Activated T-helper 1 cell treated with anti-CD3 and anti-CD28 coated beads, Interleukin-12 subunit alpha, Interleukin-12 subunit beta, Interleukin-2, Interleukin-4 antibody, amounts not matched to agents 30 ng/mL and 10 ng/mL and 1 ng/mL, durations not matched to agents 14 hours and 24 hours and 36 hours (primary cell): Measurements from ENCODE around the gene SMAD3. TPM values are rescaled to one million over a fixed set of nuclear protein-coding genes. Genes with fewer than 3 reads are reported as not detected.
A peak's percentile ranks its signal among the peaks of the same experiment; 100 is the strongest.

Source experiments
- DNase-seq: peaks from one replicate; pipeline ENCODE4 v3.0.0; 2021; ENCODE audit warnings: low spot score
- H3K27ac Mint-ChIP-seq: one replicate; pipeline ENCODE4 v1.8.0; 2021; ENCODE audit warnings: mild to moderate bottlenecking, mixed read lengths
- H3K27me3 Mint-ChIP-seq: one replicate; pipeline ENCODE4 v1.8.0; 2022; ENCODE audit warnings: mild to moderate bottlenecking, moderate library complexity, mixed read lengths; ENCODE audit not compliant: insufficient read depth
- H3K36me3 Mint-ChIP-seq: one replicate; pipeline ENCODE4 v1.8.0; 2021; ENCODE audit warnings: low read depth, mixed read lengths
- H3K4me1 Mint-ChIP-seq: one replicate; pipeline ENCODE4 v1.8.0; 2021; ENCODE audit warnings: low read depth, mixed read lengths
- H3K4me3 Mint-ChIP-seq: one replicate; pipeline ENCODE4 v1.8.0; 2021; ENCODE audit warnings: mild to moderate bottlenecking, moderate library complexity, mixed read lengths
- H3K9me3 Mint-ChIP-seq: one replicate; pipeline ENCODE4 v1.8.0; 2021; ENCODE audit warnings: mixed read lengths
- intact Hi-C: fragments of 100-400 bp; cut with micrococcal nuclease; formaldehyde crosslinking; loops from one replicate; pipeline ENCODE4 v1.15.1; 2024
- total RNA-seq: library from RNA; stranded (reverse); gene quantifications from 2 replicates; pipeline ENCODE4 v1.2.3, GENCODE V29; 2022

The SMAD3 gene
- total RNA-seq, 1 donor from 2014 or later = 80.4 TPM

DNA sequence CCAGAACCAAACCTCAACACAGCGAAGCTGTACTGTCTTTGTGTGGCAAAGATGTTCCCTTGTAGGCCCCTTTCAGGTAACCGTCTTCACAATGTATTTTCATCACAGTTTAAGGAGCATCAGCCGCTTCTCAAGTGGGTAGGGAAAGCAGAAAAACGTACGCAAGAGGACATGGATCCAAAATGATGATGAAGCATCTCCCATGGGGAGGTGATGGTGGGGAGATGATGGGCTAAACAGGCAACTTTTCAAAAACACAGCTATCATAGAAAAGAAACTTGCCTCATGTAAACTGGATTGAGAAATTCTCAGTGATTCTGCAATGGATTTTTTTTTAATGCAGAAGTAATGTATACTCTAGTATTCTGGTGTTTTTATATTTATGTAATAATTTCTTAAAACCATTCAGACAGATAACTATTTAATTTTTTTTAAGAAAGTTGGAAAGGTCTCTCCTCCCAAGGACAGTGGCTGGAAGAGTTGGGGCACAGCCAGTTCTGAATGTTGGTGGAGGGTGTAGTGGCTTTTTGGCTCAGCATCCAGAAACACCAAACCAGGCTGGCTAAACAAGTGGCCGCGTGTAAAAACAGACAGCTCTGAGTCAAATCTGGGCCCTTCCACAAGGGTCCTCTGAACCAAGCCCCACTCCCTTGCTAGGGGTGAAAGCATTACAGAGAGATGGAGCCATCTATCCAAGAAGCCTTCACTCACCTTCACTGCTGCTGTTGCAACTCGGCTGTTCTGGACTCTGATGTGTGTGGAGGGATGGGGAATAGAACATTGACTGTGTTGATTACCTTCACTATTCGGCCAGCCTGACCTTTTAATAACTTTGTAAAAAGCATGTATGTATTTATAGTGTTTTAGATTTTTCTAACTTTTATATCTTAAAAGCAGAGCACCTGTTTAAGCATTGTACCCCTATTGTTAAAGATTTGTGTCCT lies 129.0 kb downstream of the SMAD3 start:
- Mint-ChIP-seq H3K4me3 (no peak overlapping the region), H3K36me3 (peaks cover 65% of the 10 kb centered on the region), H3K9me3 (no peaks in the 10 kb centered on the region), H3K27ac (peak overlapping the region; percentile 31), H3K27me3 (no peaks in the 10 kb centered on the region), H3K4me1 (peaks cover 37% of the 10 kb centered on the region)
- intact Hi-C loops = no loop called here
- DNase-seq = no peak

DNA sequence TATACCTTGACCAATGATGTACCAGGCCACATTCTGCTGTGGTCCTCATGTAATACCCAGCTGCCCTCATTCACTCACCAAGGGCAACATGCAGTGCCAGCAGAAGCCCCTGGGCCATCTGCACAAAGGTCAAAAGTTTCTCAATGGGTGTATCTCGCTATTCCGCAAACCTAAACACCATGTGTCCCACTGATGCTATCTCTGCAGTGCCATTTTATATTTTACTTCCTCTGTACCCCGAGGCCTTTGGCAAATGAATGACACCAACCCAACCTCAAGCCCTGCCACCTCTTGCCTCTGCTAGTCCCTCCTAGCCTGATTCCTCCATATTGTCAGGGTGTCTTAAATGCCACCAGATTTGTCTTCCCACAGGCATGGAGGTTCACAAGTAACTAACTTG lies 129.9 kb downstream of the SMAD3 start:
- H3K4me3 Mint-ChIP-seq = no peak overlapping the region
- H3K9me3 Mint-ChIP-seq = no peaks in the 10 kb centered on the region
- DNase-seq = no peak
- H3K4me1 Mint-ChIP-seq = peaks cover 37% of the 10 kb centered on the region
- H3K36me3 Mint-ChIP-seq = peaks cover 65% of the 10 kb centered on the region
- intact Hi-C loops = no loop called here
- H3K27me3 Mint-ChIP-seq = no peaks in the 10 kb centered on the region
- H3K27ac Mint-ChIP-seq = peak overlapping the region; percentile 27

DNA sequence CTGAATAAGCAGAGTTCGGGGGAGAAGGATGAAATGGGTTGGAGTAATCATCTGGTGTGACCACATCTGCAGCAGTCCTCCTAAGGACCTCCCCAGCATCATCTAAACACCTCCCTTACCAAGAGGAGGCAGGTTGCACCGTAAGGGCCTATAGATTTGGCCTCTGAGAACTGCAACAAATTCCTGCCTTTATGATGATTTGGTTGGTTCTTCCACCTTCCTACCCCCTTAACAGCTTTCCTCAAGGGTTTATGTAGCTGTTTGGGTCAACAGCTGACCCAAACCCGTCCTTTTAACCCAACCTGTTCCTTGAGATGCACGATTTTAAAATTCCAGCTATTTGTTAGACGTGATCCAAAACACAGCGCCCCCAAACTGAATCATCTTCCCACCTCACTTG lies 130.8 kb downstream of the SMAD3 start:
- Mint-ChIP-seq H3K9me3 (no peaks in the 10 kb centered on the region), H3K27ac (peak overlapping the region; percentile 49), H3K4me1 (peaks cover 41% of the 10 kb centered on the region), H3K27me3 (no peaks in the 10 kb centered on the region), H3K4me3 (no peak overlapping the region), H3K36me3 (peaks cover 64% of the 10 kb centered on the region)
- intact Hi-C loops = no loop called here
- DNase-seq = no peak

DNA sequence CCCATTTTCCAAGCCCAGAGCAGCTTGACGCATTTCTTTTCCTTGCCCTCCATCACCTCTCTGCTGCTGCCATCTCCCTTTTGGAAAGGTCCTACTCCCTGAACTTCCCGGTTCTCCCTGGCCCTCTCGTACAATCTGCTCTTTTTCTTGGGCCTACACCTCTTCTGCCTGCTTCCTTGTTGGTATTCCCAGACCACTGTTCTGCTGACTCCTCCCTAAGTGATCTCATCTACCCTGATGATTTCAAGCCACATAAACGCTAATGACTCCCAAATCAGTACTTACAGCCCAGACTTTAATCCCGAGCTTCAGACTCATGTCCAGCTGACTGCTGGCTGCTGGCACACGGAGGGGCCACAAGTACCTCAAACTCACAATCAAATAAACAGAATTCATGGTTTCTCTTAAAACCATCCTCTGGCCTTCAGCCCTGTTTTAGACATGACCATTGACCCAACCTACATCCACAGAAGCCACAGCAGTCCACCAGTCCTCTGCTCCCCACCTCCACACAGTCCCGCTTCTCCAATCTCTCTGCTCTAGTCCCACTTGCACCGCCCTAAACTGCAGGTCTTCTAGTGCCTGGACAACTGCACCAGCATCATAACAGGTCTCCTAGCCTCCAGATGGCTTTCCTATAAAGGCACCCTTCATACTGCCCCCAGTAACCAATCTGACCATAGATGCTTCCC lies 131.4 kb downstream of the SMAD3 start:
- Mint-ChIP-seq H3K36me3 (peaks cover 64% of the 10 kb centered on the region), H3K4me1 (peaks cover 43% of the 10 kb centered on the region), H3K4me3 (no peak overlapping the region), H3K27ac (peak overlapping the region; percentile 49), H3K27me3 (no peaks in the 10 kb centered on the region), H3K9me3 (no peaks in the 10 kb centered on the region)
- no peak for DNase-seq
- intact Hi-C loops = no loop called here

DNA sequence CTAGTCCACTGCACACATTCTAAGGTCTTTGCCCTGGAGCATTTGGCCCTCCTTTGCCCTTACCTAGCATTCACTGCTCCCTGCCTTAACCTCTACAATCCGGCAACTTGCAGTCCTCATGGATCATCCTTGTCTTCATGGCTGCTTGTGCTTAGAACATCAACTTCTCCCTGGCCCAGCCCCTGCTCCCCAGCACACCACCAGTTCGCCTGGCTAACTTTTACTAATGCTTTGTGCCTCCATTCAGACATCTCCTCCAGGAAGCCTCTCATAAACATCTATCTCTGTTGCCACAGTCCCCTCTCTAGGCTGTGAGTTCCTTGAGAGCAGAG lies 131.9 kb downstream of the SMAD3 start:
- no peaks in the 10 kb centered on the region for H3K9me3 Mint-ChIP-seq
- H3K36me3 Mint-ChIP-seq = peaks cover 64% of the 10 kb centered on the region
- no peaks in the 10 kb centered on the region for H3K27me3 Mint-ChIP-seq
- peaks cover 40% of the 10 kb centered on the region for H3K4me1 Mint-ChIP-seq
- H3K4me3 Mint-ChIP-seq = no peak overlapping the region
- peak overlapping the region; percentile 52 for H3K27ac Mint-ChIP-seq
- no peak for DNase-seq
- intact Hi-C loops = no loop called here

DNA sequence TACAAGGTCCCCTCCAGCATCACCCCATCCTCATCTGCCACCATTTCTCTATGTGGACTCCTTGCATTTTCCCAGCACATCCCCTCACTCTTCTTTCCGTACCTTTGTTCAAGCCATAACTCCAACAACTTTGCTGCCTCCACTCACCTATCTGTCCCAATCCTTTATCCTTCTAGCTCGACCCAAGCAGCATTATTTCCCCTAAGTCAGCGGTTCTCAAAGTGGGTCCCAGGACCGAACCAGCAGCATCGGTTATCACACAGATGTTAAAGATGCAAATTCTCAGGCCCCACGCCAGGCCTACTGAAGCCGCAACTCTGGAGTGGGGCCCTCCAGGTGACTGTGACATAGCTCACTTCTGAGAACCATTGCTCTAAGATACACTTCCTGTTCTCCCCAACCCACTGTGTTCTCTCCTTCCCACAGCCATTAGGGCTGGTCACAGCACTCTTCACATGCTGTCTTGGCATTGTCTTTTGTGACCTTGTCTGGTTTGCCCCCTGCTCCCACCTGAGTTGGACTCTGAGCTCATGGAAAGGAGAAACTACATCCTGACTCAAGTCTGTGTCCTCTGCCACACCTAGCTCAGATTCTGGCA lies 132.9 kb downstream of the SMAD3 start:
- peaks cover 64% of the 10 kb centered on the region for H3K36me3 Mint-ChIP-seq
- intact Hi-C loops = loop anchor here (2.0 kb wide), 1 partner anchor 43 kb away; no protein-coding TSS in a partner anchor
- H3K9me3 Mint-ChIP-seq = no peaks in the 10 kb centered on the region
- DNase-seq = no peak
- peak overlapping the region; percentile 31 for H3K4me3 Mint-ChIP-seq
- H3K4me1 Mint-ChIP-seq = peaks cover 39% of the 10 kb centered on the region
- H3K27ac Mint-ChIP-seq = peak overlapping the region; percentile 57
- no peaks in the 10 kb centered on the region for H3K27me3 Mint-ChIP-seq

DNA sequence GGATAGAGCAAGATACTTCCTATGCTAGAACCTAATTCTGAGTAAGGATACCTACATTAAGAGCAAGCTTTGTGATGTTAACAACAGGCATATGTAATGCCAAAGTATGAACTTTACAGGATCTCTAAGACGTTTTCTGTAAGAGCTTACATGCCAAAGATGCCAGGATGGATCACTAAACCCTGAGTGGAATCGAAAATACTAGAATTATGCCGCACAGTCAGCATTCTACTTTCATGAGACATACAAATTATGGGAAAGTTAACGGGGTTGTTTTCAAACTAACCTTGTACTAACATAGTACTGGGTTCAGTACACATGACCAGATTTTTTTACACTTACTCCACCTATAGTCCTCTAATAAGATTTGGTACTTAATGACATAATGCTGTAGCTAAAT lies 134.0 kb downstream of the SMAD3 start:
- peaks cover 29% of the 10 kb centered on the region for H3K4me1 Mint-ChIP-seq
- H3K36me3 Mint-ChIP-seq = peaks cover 62% of the 10 kb centered on the region
- intact Hi-C loops = loop anchor here (2.0 kb wide), 1 partner anchor 41 kb away; no protein-coding TSS in a partner anchor
- H3K9me3 Mint-ChIP-seq = no peaks in the 10 kb centered on the region
- H3K27ac Mint-ChIP-seq = no peak overlapping the region
- DNase-seq = no peak
- H3K4me3 Mint-ChIP-seq = no peak overlapping the region
- no peaks in the 10 kb centered on the region for H3K27me3 Mint-ChIP-seq

DNA sequence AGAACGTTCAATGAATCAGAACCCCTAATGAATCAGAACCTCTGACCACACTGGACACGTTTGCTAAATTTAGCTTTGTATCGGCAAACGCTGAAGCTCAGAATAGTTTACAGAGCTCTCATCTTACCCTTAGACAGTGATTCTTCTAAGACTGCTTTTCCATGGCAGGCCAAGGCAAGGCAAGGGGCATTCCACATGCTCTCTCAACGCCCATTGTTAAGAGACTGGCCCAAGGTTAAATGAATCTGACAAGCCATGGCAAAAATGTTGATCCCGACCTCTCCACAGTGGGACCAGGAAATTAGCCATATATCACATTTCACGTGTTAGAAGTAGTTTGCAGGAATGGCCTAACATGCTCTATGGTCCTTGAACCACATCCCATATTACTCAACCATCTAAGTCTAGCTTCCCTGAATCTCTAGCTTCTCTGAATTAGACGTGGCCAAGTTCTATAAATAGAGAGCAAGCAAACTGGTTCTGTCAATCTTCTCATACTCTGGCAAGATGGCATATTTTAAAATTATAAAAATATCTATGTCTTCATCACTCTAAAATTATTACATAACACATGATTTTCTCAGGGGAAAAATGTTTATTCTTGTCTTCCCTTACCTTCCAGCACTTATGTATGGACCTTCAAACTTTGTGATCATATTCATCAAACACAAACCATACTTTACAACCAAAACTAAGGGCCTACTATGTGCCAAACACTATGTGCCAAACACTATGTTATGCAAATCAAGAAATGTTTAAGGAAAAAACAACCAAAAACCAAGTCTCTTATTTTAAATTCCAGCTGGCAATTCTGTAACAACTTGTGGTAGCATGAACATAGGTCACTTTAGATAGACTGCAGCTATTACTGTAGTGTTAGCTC lies 134.7 kb downstream of the SMAD3 start:
- Mint-ChIP-seq H3K9me3 (no peaks in the 10 kb centered on the region), H3K4me3 (no peak overlapping the region), H3K27me3 (no peaks in the 10 kb centered on the region), H3K36me3 (peaks cover 58% of the 10 kb centered on the region), H3K27ac (no peak overlapping the region), H3K4me1 (peaks cover 29% of the 10 kb centered on the region)
- no peak for DNase-seq
- intact Hi-C loops = loop anchor here (2.0 kb wide), 1 partner anchor 41 kb away; no protein-coding TSS in a partner anchor

DNA sequence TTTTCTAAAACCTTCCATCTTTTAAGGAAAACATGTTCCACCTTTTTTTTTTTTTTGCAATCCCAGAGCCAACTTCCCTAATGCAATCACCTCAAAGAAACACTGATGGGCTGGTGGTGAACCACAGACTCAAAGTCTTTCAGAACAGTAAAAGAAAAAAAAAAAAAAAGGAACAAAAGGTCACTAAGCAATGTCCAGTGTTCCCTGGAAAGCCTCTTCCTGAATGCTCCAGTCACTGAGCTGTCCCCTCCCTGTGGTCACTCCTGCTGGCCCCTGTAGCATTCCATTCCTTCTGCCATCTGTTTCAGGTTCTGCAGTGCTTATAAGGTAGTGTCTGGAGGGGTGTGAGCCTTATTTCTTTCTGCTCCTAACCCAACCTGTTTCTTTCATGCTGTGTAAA lies 135.7 kb downstream of the SMAD3 start:
- no peaks in the 10 kb centered on the region for H3K27me3 Mint-ChIP-seq
- H3K27ac Mint-ChIP-seq = no peak overlapping the region
- H3K9me3 Mint-ChIP-seq = no peaks in the 10 kb centered on the region
- peaks cover 60% of the 10 kb centered on the region for H3K36me3 Mint-ChIP-seq
- DNase-seq = no peak
- intact Hi-C loops = no loop called here
- H3K4me3 Mint-ChIP-seq = no peak overlapping the region
- H3K4me1 Mint-ChIP-seq = peaks cover 29% of the 10 kb centered on the region

DNA sequence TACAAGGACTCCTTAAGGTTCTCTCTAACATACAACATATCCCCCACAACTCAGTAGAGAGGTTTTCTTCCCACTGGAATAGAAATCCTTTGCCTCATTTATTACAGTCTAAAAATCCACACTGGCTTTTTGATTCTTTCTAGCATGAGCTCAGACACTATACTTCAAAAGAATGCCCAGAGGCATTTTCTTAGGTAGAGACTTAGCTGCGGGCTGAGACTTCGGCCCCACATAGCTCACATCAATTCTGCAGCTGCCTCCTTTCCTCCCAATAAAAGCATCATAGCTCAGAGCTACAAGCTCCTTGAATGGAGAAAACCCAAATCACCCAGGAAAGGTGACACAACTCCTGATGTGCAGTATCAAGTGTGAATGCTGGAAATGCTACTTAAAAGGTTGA lies 136.7 kb downstream of the SMAD3 start:
- intact Hi-C loops = no loop called here
- H3K4me3 Mint-ChIP-seq = no peak overlapping the region

DNA sequence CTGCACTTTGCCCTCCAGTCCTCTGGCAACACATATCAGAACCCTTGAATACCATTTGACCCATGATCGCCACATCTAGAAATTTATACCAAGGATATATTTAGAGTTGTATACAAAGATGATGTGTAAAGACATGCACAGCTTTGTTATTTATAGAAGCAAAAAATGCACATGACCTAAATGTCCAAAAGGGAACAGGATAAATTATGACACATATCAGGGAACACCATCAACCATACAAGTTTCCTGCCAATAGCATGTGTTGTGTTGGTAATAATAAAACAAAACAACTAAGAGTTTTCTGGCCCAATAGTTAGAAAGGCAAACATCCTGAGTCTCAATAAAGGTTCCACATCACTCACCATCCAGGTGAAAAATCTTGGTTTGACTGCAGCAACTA lies 137.6 kb downstream of the SMAD3 start:
- peaks cover 59% of the 10 kb centered on the region for H3K36me3 Mint-ChIP-seq
- no peak overlapping the region for H3K4me3 Mint-ChIP-seq
- intact Hi-C loops = no loop called here
- no peak for DNase-seq
- no peaks in the 10 kb centered on the region for H3K9me3 Mint-ChIP-seq
- no peak overlapping the region for H3K27ac Mint-ChIP-seq
- H3K4me1 Mint-ChIP-seq = peaks cover 16% of the 10 kb centered on the region
- no peaks in the 10 kb centered on the region for H3K27me3 Mint-ChIP-seq

More for the DNA sequence above, 136.7 kb downstream of the SMAD3 start:
- Mint-ChIP-seq H3K27ac (no peak overlapping the region), H3K36me3 (peaks cover 61% of the 10 kb centered on the region), H3K9me3 (no peaks in the 10 kb centered on the region), H3K27me3 (no peaks in the 10 kb centered on the region), H3K4me1 (peaks cover 25% of the 10 kb centered on the region)
- DNase-seq = no peak

DNA sequence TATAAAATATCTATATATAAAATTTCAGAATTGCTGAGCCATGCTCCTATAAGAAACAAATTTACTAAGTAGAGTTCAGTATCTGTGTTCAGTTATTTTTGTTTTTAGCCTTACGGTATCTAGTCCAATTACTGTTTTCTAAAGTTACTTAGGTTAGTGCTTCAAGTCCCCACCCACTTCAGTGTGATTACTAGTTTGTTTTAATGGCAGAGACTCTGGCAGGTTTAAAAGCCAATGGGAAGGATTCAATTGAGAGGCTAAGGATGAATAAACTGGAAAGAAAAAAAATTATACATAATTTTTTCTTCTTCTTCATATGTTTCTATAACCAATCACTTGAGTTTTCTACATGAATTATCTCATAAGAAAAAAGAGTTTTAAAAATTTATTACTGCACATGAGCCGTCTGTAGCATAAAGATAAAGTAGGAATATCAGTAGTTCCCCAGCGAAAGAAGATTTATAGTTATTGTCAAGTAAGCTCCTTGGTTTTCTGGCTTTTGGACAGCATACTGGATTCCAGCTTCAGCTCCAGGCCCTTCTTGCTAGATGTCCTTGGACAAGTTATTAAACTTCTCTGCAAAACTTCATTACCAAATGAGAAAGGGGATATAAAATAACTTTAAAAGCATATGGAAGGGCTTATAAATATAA lies 142.3 kb downstream of the SMAD3 start:
- no peak overlapping the region for H3K4me3 Mint-ChIP-seq
- H3K27ac Mint-ChIP-seq = no peak overlapping the region
- H3K4me1 Mint-ChIP-seq = no peaks in the 10 kb centered on the region
- H3K27me3 Mint-ChIP-seq = no peaks in the 10 kb centered on the region
- peaks cover 44% of the 10 kb centered on the region for H3K36me3 Mint-ChIP-seq
- intact Hi-C loops = no loop called here
- no peaks in the 10 kb centered on the region for H3K9me3 Mint-ChIP-seq
- DNase-seq = no peak
